GM13976 (cell line): Measurements from ENCODE around the gene MAPK1.
"Not testable (repeated sequence)": the region's sequence is repeated elsewhere in the genome, so short reads cannot be mapped to it uniquely, and the experiment has no call there.

Source experiments
- DNase-seq: peaks from one replicate; pipeline ENCODE4 v3.0.0; 2012; ENCODE audit warnings: low spot score
- CTCF ChIP-seq: IDR thresholded peaks from 2 replicates; pipeline ENCODE4 v1.5.1; 2012; ENCODE audit warnings: borderline replicate concordance, mild to moderate bottlenecking; ENCODE audit not compliant: insufficient read depth; ENCODE audit errors: extremely low read depth, missing control alignments, control extremely low read depth
- in situ Hi-C: fragments of 300-500 bp; cut with MboI; formaldehyde crosslinking; loops from one replicate; pipeline ENCODE4 v1.12.0; 2022; ENCODE audit warnings: low sequenced_read_pairs, mixed read lengths, inconsistent platforms; ENCODE audit not compliant: unreplicated experiment

MAPK1 gene

GRCh38 chr22:21823740-21824444 lies 43.6 kb downstream of the MAPK1 start:
- no peak for TF ChIP-seq CTCF
- in situ Hi-C loops = no loop called here
- no peak for DNase-seq

DNA sequence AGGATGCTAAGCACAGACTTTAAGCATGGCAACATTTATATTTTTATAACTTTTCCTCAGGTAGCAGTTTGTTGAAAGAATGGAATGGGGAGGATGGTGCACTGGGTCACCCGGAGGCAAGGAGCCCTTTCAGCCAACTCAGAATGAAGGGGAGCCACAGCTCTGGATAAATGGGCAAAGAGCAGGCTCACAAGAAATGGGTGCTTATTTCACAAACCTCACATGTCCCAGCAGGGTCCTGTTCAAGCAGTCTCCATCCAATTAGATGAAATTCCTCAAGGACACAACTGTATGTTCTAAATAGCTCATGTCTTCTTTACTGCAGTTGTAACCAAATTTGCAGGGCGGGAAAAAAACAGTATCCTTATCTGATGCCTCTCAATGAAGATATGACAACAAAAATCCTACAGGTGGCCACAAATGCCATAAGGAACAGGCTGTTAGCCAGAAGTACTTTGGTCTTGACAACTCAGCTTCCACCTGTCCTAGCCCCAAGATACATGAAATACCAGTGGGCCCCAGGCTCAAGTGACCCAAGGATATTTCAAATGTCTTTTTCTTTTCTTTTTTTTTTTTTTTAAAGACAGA lies 48.2 kb downstream of the MAPK1 start:
- no peak for TF ChIP-seq CTCF
- in situ Hi-C loops = no loop called here
- no peak for DNase-seq

DNA sequence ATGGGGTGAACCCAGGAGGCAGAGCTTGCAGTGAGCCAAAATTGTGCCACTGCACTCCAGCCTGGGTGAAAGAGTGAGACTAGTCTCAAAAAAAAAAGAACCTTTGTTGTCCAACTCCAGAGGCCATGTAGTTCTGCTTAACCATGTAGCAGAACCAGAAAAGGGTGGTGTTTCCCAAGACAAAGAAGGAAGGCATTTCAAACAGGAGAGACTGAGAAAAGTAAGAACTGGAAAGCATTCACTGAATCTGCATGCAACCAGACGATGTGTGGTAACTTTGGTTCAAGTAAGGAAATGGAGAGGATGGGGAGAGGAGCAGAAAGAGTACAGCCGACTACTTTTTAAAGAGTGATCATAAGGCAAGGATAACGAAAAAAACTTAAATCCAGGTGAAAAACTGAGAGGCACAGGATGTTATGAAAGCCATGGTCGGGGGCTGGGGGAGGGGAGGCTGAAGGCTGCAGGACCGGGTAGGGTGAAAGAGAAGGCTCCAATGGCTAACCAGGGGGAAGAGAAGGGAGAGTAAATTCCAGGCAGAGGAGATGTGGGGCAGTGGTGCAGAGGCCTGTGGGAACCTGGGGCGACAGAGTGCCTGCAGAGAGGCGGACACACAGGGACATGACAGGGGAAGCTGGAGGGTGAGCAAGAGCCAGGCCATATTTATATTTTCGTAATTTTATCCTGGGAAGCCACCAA lies 48.8 kb downstream of the MAPK1 start:
- no peak for DNase-seq
- in situ Hi-C loops = no loop called here
- TF ChIP-seq CTCF = no peak

GRCh38 chr22:21817497-21817853 lies 50.0 kb downstream of the MAPK1 start:
- DNase-seq, in situ Hi-C loops: not testable (repeated sequence)

- in situ Hi-C loops = no loop called here
- peak; percentile 73 for DNase-seq
- no peak for TF ChIP-seq CTCF
Measured at GRCh38 chr22:21816787-21817496, 50.5 kb downstream of the MAPK1 start.

GRCh38 chr22:21816472-21816786 lies 51.0 kb downstream of the MAPK1 start:
- TF ChIP-seq CTCF = no peak
- in situ Hi-C loops = no loop called here
- no peak for DNase-seq

DNA sequence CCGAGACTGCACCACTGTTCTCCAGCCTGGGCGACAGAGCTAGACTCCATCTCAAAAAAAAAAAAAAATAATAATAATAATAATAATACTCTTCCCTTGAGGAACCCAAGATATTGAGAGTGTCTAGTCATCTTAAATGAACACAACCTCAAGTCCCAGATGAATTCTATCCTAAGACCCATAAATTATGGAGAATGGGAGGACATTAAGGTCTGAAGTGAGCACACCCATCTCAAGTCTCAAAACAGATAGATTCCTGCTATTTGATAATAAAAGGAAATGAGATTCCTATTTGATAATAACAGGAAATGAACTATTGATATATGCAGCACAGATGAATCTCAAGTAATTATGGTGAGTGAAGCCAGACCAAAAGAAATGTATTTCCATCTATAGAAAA lies 51.5 kb downstream of the MAPK1 start:
- no peak for DNase-seq
- no peak for TF ChIP-seq CTCF
- in situ Hi-C loops = no loop called here
